GM11168 (cell line): ENCODE measurements around the gene SAPCD2.

Experiments
- in situ Hi-C: fragments of 300-500 bp; cut with MboI; formaldehyde crosslinking; loops from one replicate; pipeline ENCODE4 v1.12.0; 2022; ENCODE audit warnings: low sequenced_read_pairs; ENCODE audit not compliant: unreplicated experiment

SAPCD2 gene

DNA sequence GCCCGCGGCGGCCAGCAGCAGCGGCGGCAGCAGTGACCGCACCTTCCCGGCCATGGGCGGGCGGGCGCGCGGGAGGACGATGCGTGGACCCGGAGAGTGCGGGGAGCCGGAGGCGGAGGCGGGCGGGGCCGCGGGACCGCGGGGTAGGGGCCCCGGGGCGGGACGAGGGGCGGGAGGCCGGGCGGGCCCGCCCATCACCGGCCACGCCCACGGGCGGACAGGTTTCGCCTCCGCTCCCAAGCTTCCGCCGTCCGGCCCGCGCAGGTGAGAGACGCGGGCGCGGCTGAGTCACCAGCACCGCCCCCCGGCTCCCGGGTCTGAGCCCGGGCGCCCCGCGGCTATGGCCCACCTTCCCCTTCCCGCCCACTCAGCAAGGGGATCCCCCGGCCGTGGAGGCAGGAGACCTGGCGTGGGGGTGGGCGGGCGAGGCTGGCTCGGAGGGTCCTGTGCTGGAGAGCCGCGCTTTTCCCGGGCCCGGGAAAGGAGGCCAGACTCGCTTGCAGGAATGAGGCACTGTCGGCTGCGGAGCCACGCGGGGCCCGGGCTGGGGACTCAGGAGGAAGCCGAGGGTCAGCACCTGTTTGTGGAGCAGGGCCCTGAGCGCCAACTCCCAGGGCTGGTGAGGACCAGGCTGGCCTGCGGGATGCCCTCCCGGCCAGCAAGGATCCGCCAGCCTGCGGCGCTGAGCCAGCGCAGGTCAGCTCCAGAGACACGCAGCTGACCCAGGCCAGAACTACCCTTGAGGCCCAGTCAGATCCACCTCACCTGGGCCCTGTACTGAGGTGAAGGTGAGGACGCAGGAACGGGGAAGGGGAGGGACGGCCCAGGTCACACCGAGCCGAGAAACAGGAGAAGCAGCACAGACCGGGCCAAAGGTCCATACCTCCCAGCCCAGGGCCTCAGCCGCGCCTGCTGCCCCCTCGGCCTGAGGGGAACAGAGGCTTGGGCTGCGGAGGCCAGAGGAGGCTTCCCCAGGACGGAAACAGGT lies 16.1 kb downstream of the SAPCD2 start, which contains the start of gene ENTPD2:
Gene ENTPD2 (minus strand): TSS at position 118 of the 988 bp plus-strand sequence. CDS start 64 bp downstream, at position 54.
- in situ Hi-C loops: no loop called here

GRCh38 chr9:137052998-137053943 lies 17.1 kb downstream of the SAPCD2 start:
- in situ Hi-C loops: no loop called here

DNA sequence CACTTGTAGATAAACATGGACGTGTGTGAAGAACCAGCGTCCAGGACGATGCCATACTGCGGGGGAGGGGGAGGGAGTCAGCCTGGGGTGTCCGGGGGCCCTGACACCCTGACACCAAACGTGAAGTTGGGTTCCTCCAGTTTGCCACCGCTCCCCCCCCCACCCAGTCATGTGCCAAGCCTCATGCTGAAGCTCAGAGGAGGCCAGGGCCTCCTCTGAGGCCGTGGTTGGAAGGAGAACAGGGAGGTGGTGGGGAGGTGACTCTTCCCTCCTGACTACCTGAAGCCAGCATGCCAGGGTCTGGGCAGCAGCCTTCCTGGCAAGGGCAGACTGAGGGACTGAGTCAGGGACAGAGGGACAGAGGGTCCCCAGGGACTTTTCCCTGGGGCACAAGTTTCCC lies 18.1 kb downstream of the SAPCD2 start:
- in situ Hi-C loops: no loop called here

DNA sequence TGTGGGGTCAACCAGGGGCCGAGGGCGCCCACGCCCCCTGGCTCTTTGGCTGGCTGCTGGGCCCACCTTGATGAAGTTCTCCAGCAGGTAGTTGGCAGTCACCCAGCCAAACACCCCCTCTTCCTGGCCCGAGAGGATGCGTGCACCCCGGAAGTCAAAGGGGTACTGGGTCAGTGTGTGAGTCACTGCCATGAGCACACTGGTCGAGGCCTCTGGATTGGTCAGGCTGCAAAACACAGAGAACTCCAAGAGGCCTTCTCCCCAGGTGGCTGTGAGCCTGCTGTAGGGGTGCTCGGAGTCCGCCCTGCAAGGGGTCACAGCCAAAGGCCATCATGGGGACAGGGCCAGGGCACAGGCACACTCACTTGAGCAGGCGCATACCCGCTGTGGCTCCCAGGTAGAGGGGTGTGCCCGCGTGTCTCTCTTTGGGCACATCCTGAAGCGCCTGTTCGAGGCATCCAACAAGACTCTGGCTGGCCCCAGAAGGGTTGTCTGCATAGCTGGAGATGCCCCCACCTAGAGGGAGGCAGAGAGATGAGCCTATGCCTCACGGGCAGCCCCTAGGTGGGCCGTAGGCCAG lies 19.1 kb downstream of the SAPCD2 start:
- in situ Hi-C loops: no loop called here

DNA sequence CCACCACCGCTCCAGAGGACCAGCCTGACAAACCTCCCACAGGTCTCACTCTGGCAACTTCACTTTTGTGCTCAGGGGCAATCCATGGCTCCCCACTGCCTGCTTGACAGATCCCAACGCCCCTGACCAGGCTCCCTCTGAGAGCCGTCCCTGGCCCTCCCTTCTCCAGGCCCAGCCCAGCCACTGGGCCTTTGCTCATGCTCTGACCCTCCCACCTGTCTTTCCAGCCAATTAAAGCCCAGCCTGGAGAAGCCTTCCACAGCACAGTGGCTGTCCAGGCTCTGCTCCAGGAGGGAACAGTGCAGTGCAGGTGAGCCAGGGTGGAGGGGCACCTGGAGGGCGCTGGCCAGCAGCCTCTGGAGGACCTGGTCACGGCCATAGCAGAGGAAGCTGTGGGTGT lies 19.8 kb downstream of the SAPCD2 start:
- in situ Hi-C loops: no loop called here

DNA sequence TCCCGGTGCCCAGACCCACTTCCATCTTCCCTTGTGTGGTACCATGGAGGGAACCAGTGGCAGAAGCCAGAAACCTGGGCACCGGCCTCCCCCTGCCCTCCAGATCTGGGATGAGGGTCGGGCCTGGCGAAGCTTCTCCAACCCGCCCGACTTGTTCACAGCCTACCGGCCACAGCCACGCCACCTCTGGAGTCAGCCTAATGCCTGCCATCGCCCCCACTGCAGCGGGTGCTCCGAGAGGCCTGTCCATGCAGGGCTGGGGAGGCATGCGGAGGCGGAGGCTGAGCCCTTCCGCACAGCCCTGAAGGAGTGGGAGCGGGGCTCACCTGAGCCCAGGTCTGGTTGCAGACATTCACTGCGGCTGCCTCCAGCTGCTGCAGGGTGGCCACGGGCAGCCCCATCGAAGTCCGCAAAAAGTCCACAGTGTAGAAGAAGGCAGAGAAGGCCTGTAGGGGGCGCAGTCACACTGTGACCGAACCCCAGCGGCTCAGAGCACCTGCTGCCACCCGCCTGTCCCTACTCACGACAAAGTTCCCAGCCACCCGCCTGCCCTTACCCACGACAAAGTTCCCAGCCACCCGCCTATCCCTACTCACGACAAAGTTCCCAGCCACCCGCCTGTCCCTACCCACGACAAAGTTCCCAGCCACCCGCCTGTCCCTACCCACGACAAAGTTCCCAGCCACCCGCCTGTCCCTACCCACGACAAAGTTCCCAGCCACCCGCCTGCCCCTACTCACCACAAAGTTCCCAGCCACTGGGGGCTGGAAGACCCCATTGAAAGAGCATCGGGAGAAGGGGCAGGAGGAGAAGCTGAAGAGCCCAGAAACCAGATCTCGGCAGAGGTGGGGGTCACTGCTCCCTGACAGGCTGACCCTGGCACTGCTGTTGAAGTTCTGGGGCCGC lies 20.6 kb downstream of the SAPCD2 start:
- in situ Hi-C loops: no loop called here

GRCh38 chr9:137048655-137049543 lies 21.5 kb downstream of the SAPCD2 start:
- in situ Hi-C loops: no loop called here

DNA sequence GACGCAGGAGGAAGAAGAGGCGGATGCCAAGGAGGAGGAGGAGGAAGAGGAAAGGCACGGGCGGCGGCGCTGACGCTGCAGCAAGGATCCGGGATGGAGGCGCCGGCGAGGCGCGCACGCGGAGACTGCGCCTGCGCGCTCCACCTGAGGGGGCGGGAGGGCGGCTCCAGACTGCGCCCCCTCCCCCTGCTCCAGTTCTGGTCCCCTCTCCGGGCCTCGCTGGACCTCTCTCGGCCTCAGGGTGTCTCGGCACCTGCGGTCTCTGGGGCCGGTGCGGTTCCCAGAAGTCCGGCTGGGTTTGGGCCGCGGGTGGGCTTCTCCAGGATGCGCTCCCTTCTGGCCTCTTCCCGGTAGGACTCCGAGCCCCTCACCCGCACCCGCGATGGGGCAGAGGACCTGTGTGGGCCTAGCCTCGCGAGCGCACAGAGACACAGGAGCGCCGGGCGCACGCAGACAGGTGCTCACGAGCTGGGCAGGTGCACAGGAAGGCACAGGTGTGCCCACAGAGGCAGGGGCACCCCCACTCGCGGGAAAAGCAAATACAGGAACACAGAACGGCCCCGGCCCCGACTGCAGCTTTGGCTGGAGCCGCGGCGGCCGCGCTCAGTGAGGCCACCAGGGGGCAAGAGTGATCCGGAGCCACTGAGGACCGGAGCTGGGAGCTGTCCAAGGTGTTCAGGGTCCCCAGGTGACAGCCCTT lies 24.1 kb downstream of the SAPCD2 start, which contains the start of gene NPDC1:
Gene NPDC1 (minus strand): TSS at position 90 of the 700 bp plus-strand sequence. CDS start 188 bp downstream, outside the sequence.
- in situ Hi-C loops: no loop called here

GRCh38 chr9:137045294-137046087 lies 24.9 kb downstream of the SAPCD2 start:
- in situ Hi-C loops: no loop called here

DNA sequence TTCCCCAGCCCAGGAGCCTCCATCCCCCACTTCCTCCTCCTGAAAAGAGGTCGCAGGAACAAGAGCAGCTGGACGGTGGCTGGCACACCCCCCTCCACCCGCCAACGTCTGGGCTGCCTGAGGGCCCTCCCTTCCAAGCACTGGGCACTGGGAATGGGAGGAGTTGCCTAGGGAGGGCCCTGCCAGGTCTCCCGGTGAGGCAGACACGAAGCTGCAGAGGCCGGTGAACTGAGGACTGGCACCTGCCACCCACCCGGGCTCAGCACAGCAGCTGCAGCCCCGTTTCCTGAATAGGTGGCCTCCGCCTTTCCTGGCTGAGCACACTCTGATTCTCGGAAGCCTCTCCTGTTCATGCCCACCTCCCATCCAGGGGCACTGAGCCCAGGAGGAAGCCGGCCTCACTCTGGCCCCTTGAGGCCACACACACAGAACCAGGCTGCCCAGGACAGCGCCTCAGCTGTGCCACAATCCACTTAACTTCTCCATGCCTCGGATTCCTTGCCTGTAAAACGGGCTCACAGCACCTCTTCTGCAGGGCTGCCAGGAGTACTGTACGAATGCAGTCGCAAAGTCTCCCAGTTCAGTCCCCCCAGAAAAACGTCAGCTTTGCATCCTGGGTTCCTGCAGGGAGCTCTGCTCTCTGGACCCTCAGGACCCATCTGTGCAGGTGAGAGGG lies 25.7 kb downstream of the SAPCD2 start:
- in situ Hi-C loops: no loop called here

DNA sequence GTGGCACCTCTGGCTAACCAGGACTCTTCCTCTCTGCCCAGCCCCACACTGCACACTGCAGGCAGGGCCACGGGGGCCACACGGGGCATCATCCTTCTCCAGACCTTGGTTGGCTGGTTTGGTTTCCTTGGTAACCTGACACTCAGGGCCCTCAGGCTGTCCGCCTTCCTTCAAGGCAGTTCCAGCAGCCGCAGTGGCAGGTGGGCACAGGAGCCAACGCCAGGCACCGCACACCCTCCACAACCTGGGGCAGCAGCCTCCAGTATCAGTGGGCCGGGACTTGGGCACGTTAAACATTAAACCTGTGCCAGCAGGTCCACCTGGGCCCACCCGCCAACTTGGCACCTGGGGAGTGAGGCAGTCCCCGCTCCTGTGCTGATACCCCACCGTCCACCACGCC lies 26.3 kb downstream of the SAPCD2 start:
- in situ Hi-C loops: no loop called here

DNA sequence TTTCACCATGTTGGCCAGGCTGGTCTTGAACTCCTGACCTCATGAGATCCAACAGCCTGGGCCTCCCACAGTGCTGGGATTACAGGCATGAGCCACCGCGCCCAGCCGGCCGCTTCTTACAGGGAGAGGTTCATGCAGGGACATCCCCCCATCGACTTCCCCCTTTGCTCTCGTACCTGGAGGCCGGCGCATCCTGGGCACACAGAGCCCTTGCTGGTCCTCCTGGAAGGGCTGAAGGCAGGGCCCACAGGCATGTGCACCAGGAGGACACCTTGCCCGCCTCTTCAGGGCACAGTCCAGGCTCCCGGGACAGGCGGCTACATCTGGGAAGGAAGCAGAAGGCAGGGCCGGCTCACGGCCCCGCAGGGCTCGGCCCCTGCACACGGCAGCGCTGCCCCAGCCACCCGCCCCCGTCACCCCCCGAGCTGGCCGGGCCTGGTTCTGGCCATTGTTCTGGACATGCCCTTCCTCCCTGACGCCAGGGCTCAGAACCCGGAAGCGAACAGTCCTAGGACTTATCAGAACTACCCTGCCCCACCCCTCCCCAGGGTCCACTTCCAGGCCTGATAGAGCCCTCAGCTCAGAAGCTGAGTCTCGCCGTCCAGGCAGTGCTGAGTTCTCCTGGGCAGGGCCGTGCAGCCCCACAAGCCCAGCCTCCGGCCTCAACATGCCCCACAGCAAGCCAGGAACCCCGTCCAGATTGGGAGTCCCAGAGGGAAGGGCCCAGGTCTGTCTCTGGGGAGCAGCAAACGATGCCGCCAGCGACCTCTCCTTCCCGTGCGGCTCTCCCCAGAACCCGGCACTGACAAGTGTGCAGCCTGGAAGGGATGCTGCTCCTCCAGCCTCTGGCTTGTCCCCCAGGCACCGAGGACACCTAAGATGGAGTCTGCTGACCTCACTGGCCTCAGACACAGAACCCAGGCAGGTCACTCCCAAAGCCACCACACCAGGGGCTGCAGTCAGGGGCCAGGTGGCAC lies 27.3 kb downstream of the SAPCD2 start:
- in situ Hi-C loops: no loop called here

DNA sequence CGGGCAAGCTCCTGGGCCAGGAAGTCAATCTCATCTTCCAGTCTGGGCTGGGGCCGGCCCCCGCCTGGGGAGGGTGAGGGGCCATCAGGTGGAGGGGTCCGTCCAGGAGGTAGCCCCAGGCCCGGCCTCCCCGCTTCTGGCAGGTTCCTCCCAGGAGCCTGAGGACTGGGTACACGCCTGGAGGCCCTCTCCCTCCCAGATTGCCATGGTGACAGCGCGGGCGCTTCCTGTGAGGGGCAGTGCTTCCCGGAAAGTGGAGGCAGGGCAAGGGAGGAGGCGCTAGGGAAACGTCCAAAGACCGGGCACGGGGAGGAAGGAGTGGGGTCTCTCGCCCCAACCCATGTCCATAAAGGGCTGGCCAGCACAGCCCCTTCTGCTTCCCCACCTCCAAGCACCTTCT lies 29.2 kb downstream of the SAPCD2 start:
- in situ Hi-C loops: no loop called here

DNA sequence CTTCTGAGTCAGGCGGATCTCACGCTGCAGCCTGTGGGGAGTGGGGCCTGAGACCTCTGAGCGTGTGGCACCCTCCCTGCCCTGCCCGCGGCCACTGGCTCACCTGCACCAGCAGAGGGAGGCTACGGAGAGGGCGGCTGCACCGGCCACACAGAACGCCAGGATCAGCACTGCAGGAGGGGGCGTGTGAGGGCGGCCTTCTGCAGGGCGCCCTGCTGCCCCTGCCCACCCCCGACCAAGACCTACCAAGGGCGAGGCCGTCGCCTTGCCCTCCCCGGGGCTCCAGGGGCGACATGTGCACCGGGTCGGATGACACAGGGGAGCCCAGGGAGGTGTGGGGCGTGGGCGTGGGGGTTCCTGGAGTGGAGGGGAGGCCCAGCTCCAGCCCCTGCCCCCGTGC lies 29.8 kb downstream of the SAPCD2 start:
- in situ Hi-C loops: no loop called here
